NOMO-1 (cell line): ENCODE measurements around the gene GDPD3.

ENCODE experiments used
- DNase-seq, 2 experiments: peaks; one replicate each; lab custom pipeline; 2025; ENCODE audit not compliant: unreplicated experiment in 2 of 2; lab: John Stamatoyannopoulos, UW

Gene GDPD3

DNA sequence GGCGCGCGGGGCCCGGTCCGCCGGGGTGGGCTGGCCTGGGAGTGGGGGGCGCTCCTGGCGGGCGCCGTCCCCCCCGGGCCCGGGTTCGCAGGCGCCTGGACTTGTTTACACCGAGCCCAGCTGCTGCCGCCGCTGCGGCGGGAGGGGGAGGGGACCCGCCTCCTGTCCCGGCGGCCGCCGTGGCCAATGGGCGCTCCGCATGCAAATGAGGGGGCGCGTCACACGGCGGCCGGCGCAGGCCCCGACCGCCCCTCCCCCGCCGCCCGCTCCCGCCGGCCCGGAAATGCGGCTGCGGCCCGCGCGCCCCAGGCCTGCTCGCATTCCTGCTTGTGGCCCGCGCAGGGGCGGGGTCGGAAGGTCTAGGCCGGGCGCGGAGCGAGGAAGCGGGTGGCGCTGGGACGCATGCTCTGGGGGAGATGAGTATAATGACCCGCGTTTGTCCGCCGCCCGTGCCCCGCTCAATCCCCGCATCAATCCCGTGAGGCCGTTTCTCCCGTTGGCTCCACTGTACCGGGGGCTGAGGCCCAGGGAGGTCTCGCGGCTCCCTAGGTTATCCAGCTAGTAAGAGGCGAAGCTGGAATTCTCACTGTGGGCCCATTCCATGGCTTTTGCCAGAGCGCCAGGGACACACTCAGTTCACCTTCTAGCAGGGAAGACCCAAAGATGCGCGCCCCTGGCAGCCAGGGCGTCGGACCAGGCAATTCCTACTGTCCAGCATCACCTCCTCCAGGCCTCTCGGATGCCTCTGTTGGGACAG lies 17.1 kb downstream of the GDPD3 start, which contains the start of gene YPEL3:
TSS of gene YPEL3 (minus strand) at position 109 of the 757 bp plus-strand sequence. CDS start 731 bp downstream, outside the sequence.
- peak; percentile 83 to 93 for DNase-seq

GRCh38 chr16:30095166-30096078 lies 17.9 kb downstream of the GDPD3 start:
- DNase-seq, result no peak

GRCh38 chr16:30094541-30095165 lies 18.7 kb downstream of the GDPD3 start:
- DNase-seq, result no peak

DNA sequence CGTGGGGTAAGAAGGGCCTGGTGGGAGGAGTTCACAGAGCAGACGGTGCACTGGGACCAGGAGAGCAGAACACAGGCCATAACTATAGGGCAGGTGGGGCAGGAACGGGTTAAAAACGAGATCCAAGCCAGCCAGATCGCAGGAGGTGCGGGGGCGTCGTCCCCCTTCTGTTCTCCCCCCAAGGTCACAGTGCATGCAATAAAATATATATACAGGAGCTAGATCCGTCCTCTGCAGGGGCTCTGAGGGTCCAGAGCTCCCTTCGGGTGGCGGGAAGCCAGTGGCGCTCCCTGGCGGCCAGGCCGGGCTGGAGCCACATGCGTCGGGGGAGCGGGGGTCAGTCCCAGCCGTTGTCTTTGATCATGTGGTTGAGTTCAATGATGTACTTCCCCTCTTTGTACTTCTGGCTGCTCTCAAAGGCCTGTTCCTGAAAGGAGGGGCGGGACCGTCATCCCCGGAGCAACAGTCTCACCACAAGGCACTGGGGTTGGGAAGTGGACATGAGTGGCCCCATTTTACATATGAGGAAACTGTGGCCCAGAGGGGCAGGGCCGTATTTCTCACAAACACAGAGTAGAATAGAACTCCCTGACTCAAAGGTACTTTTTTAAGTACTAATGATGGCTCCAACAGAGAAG lies 20.8 kb downstream of the GDPD3 start:
- DNase-seq, result peak; percentile 96 to 98

- DNase-seq, result peak; percentile 90 to 92
These were observed 21.6 kb downstream of the GDPD3 start, which contains the start of gene TBX6 for GRCh38 chr16:30091474-30092372. TSS of gene TBX6 (minus strand) at chr16:30091924. CDS start at chr16:30091193, 731 bp downstream.

- DNase-seq, result no peak
These were observed 22.6 kb downstream of the GDPD3 start for GRCh38 chr16:30090610-30091331.

- no peak for DNase-seq
These were observed 24.3 kb downstream of the GDPD3 start for GRCh38 chr16:30088832-30089624.

GRCh38 chr16:30088237-30088831 lies 25.0 kb downstream of the GDPD3 start:
- no peak for DNase-seq

GRCh38 chr16:30087181-30087898 lies 26.0 kb downstream of the GDPD3 start:
- DNase-seq, result peak; percentile 72 to 85

DNA sequence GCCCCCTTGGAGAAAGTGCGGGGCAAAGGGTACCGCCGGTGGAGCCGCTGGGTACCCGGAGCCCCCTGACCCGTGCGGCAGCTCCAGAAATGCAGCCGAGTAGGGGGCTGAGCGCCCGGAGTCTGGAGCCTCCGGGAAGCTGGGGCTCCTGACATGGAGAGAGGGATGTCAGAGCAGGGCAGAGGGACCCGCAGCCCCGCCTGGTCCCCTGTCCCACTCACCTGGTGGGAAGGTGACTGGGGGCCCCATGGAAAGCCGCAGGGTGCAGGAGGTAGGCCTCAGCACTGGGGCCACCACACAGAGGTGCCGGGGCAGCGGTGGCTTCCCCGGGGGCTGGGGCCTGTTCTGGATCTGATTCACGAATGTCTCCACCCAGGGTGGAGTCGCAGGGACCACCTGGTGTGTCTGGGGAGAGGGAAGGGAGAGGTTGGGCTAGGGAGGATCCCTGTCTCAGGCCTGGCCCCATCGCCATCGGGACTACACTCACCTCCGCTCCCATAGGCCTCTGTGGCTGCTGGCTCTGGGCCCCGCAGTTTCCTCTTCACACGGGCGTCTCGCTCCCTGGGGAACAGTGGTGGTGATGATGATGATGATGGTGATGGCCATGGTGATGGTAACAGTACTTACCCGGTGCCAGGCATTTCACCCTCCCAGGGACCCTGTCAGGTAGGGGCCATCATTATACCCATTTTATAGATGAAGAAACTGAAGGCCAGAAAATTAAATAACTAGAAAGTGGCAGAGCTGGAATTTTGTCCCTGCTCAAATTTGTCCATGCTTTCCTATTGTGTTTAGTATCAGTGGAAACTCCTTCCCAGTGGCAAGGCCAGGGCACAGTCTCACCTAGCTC lies 26.8 kb downstream of the GDPD3 start:
- DNase-seq, result no peak

- DNase-seq, result no peak
These were observed 27.5 kb downstream of the GDPD3 start for GRCh38 chr16:30085820-30086219.

- DNase-seq, result no peak
These were observed 28.1 kb downstream of the GDPD3 start for GRCh38 chr16:30085247-30085646.

DNA sequence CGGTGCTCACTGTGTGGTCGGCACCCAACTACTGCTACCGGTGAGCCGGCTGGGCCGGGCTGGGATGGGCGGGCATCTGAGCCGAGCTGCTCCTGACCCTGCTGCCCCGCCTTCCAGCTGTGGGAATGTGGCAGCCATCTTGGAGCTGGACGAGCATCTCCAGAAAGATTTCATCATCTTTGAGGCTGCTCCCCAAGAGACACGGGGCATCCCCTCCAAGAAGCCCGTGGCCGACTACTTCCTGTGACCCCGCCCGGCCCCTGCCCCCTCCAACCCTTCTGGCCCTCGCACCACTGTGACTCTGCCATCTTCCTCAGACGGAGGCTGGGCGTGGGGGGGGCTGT lies 28.5 kb downstream of the GDPD3 start:
- DNase-seq, result no peak

- no peak for DNase-seq
These were observed 29.1 kb downstream of the GDPD3 start for GRCh38 chr16:30084096-30084815.

DNA sequence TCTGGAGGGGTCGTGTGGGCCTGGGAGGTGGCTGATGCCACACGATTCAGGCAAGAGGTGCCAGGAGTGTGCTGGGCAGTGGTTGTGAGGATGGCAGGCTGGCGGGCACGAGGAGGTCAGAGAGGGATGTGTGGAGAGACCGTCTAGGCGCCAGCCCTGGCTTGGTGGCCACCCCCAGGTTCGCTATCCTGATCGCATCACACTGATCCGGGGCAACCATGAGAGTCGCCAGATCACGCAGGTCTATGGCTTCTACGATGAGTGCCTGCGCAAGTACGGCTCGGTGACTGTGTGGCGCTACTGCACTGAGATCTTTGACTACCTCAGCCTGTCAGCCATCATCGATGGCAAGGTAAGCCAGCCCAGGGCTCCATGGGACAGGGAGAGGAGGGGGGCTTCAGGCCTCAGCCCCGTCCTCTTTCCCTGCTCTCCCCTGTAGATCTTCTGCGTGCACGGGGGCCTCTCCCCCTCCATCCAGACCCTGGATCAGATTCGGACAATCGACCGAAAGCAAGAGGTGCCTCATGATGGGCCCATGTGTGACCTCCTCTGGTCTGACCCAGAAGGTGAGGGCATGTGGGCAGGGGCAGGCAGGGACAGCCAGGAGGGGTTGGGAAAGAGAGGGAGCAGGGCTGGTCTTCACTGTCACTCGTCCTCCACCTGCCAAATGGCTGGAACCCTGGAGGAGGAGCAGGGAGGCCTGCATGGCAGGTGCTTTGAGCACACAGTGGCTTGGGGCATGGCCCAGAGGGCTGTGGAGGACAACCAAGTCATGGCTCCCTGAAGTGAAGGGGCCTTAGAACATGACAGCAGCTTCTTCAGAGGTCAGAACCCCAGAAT lies 29.9 kb downstream of the GDPD3 start:
- no peak for DNase-seq
